ENCODE data around the gene IGSF8.

Gene IGSF8, protein sequence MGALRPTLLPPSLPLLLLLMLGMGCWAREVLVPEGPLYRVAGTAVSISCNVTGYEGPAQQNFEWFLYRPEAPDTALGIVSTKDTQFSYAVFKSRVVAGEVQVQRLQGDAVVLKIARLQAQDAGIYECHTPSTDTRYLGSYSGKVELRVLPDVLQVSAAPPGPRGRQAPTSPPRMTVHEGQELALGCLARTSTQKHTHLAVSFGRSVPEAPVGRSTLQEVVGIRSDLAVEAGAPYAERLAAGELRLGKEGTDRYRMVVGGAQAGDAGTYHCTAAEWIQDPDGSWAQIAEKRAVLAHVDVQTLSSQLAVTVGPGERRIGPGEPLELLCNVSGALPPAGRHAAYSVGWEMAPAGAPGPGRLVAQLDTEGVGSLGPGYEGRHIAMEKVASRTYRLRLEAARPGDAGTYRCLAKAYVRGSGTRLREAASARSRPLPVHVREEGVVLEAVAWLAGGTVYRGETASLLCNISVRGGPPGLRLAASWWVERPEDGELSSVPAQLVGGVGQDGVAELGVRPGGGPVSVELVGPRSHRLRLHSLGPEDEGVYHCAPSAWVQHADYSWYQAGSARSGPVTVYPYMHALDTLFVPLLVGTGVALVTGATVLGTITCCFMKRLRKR

DNA sequence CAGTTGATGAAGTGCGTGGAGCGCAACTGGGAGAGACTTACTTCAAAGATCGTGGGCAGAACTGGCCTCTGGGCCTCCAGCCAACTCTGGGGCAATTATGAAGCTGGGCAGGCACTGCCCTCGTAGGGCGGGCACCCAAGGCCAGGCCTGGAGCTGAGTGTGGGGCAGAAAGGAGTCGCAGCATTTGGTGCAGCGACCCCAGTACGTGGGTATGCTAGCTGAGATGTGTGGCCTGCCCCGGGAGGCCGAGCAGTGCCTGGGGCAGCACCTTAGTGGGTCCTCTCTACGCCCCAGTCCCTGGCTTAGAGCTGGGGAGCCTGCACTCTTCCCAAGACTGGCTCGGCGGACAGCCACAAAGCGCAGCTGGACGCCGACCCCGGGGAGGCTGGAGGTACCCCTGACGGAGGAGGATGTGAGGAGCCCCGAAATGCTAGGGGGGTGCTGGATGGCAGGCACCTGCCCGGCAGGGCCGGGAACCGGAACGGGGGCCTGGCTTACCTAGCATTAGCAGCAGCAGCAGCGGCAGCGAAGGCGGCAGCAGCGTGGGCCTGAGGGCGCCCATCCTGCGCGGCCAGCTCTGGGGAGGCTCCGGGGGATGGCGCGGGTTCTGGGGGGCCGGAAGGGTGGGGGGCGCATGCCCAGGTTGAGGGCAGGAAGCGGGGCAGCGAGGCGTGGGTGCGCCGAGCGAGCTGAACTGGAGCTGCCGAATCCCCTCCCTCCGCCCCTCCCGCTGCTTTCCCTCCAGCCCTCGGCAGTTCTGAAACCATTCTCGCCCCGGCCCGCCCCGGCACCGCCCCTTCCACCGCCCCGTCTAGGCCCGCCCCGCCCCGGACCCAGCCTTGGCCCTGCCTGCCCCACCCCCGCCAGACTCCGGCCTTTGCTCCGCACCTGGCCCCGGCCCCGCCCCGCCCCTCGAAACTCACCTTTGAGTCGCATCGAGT, at the start of gene IGSF8:
Gene IGSF8 (minus strand): TSS at position 709 of the 941 bp plus-strand sequence. CDS start 147 bp downstream, at position 562.
- peak; percentile 97 for DNase-seq

DNA sequence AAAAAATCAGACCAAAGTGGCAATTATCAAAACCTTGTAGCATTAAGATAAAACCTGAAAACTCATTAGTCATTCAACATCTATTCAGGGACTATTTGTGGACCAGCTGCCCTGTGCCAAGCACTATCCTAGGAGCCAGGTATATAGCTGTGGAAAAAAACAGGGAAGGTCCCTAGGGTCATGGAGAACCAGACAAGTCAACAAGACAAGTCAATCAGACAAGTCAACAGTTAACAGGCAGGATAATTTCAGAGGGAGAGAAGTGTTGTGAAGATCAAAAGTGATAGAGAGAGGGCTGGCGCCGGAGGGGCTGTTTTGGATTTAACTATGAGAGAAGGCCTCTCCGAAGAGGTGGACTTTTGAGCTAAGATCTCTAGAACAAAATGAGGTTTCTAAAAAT, 49.7 kb upstream of the IGSF8 start:
- DNase-seq, result no peak

DNA sequence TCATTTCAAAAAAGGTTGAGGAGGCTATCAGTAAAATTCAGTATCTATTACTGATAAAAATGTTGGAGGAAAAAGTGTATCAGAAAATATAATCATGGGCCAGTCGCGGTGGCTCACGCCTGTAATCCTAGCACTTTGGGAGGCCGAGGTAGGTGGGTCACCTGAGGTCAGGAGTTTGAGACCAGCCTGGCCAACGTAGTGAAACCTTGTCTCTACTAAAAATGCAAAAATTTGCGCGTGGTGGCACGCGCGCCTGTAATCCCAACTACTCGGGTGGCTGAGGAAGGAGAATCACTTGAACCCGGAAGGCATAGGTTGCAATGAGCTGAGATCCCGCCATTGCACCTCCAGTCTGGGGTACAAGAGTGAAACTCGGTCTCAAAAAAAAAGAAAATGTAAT, 47.7 kb upstream of the IGSF8 start:
- no peak for DNase-seq

DNA sequence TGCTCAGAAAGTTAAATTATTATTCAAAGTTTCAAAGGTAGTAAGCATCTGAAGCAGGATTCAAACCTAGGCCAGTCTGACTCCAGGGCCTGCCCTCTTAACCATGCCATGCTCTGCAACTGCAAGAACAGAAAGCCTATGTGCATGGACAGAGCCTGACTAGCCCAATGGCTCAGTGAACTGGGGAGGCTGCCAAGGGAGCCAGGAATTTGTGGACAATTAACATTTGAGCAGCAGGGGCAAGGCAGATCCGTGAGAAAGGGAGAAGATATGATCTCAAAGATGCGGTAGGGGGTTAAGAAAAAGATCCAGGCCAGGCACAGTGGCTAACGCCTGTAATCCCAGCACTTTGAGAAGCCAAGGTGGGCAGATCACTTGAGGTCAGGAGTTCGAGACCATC, 46.5 kb upstream of the IGSF8 start:
- DNase-seq, result no peak

DNA sequence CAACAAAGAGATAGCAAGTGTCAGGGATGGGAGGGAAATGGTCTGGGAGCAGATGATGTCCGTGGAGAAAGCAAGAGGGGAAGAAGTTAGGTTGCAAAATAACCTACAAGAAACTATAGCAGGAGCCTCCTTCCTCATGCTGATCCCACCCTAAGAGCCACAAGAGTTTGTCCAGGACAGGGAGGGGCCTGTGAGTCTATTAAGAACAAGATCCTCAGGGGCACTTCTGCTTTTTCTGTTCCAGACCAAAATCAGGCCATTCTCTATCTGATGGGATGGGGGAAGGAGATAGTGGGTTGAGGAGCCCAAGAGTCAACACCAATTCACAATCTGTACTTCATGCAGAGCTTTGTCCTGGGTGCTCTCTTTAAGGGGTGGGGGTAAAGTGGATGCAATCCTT, 45.3 kb upstream of the IGSF8 start:
- no peak for DNase-seq

DNA sequence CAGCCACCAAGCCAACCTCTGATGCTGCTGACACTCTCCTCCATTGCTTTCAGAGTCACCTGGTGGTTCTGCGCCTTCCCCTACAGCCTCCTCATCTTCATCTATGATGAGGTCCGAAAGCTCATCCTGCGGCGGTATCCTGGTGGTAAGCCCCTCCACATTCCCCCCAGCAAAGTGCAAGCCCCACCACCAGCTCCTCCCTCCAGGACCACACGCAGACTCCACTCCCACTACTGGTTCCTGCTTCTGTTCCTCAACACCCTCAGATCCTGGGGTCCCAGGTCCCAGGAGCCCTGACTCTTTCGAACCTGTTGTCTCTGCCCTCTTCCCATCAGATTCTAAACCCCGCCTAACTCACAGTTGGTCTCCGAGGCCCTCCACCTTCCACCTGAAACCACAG, 41.4 kb upstream of the IGSF8 start:
- DNase-seq, result no peak

DNA sequence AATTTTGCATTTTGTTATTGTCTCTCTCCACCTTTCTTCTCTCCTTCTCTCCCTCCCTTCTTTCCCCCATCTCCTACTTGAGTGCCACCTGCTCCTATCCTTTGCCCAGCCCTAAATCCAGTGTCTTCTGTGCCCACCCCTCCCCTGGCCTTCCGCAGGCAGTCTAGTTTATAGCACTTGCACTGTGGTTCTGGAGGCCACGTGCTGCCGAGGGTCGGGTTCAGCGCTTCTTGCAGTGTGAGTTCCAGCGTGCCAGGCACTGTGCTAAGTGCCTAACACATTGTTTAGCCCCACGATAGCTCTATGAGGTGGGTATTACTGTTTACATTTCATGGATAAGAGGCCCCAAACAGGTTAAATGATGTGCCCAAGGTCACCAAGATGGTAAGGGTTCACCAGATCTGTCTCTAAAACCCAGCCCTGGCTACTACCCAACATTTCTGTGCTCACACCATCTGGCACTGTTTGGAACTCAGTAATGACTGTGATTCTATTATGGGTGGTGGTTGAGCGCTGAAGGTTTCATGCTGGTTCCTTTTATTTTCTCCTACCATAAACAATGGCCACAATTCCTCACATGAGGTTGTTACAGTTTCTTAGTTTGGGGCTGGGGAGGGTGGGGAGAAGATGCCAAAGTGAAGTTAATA, 38.9 kb upstream of the IGSF8 start:
- DNase-seq, result peak; percentile 22

DNA sequence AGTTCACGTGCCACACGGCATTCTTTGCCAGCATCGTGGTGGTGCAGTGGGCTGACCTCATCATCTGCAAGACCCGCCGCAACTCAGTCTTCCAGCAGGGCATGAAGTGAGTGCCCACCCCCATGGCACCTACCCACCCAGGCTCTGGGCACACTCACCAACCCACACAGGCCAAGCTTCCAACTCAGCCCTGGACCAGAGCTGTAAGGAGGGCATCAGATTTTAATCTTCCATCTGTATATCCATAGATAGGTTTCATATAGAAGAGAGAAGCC, 38.4 kb upstream of the IGSF8 start:
- no peak for DNase-seq

DNA sequence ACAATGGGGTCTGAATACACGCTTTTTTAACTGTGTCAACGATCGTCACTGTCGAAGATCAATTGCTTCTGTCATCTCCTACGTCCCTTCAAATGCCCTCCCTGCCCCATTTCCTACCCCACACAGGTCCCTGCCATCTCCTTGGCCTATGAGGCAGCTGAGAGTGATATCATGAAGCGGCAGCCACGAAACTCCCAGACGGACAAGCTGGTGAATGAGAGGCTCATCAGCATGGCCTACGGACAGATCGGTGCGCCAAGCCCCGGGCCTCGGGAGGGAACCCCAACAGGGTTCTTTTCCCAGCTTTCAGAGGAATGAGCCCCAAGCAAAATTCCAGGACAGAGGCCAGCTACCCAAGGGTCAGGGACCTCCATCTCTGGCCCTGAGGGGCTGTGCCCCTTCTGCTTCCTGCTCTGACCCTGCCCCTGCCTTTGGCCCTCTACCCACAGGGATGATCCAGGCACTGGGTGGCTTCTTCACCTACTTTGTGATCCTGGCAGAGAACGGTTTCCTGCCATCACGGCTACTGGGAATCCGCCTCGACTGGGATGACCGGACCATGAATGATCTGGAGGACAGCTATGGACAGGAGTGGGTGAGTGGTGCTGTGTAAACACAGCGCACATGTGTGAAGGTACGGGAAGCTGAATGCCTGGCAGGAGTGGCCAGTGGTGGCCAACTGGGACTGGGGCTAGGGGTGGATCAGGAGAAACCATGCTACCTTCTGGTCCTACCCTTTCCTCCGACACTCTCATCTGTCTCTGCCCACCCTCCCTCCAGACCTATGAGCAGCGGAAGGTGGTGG, 37.9 kb upstream of the IGSF8 start:
- DNase-seq, result no peak

DNA sequence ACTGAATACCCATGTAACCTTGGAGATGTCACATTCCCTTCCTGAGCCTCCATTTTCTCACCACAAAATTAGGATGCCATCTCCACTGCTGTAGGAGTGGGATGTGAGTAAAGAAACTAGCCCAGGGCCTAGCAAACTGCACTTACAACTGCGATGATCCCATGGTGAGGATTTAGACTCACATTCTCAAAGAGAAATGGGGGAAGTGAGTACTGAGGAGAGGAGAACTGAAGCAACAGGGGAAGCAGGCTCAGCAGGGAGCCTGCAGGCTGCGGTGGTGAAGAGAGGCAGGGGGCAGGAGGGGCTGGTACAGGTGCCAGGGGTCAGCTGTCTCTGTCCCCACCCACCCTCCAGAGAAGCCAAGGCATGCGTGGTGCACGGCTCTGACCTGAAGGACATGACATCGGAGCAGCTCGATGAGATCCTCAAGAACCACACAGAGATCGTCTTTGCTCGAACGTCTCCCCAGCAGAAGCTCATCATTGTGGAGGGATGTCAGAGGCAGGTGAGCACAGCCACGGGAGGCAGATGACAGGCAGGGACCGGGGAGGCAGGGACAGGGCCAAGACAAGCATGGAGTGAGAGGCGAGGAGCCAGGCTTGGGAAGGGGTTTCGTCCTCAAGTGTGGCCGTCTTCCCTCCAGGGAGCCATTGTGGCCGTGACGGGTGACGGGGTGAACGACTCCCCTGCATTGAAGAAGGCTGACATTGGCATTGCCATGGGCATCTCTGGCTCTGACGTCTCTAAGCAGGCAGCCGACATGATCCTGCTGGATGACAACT, 36.6 kb upstream of the IGSF8 start:
- no peak for DNase-seq

DNA sequence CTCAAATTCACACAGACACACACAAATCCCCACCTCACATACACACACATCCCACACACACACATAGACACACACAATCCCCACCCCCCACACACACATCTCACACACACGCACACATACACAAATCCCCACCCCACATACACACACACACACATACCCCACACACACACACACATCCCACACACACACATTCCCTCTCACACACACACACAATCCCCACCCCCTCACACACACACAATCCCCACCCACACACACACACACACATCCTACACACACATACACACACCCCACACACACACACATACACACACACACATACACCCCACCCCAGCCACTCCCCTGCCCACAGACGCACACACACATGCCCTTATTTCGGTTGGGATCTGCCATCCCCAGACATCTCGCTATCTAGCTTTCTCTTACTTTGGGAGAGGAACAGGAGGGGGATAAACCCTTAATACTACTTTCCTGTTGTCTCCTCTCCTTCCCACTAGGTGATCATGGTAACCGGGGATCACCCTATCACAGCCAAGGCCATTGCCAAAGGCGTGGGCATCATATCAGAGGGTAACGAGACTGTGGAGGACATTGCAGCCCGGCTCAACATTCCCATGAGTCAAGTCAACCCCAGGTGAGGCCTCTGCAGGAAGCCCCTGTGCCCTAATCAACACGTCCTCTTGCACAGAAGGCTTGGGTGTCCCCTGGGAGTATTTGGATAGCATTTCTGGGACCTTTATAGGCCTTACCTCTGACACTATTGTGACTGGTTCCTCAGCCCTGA, 35.8 kb upstream of the IGSF8 start:
- DNase-seq, result no peak

DNA sequence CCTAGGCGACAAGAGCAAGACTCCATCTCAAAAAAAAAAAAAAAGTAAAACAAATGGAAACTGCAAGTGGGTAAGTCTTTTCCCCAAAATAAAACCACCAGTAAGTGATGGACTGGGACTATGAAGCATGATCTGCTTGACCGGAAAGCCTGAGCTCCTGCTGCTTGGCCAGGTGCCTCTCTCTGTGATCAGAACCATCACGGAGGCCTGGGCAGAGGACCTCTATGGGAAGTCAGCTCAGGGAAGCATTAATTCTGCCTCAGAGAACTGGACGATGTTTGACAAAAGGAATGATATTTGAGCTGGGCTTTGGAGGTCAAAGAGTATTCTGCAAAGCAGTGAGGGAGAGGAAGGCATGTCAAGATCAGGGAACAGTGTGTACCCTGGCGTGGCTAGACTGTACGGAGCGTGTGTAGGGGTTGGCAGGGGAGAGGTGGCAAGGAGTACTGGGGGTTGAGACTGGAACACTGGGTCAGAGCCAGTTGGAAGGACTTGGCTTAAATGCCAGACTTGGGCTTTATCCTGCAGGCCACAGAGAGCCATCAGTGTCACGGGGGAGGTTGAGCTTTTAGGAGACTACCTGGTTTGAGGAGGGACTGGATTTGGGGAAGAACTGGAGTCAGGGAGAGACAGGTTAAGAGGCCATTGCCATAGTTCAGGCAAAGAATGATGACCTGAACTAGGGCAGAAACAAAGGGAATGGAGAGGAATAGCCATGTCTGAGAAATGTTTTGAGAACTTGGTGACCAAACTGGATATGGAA, 33.6 kb upstream of the IGSF8 start:
- DNase-seq, result no peak

DNA sequence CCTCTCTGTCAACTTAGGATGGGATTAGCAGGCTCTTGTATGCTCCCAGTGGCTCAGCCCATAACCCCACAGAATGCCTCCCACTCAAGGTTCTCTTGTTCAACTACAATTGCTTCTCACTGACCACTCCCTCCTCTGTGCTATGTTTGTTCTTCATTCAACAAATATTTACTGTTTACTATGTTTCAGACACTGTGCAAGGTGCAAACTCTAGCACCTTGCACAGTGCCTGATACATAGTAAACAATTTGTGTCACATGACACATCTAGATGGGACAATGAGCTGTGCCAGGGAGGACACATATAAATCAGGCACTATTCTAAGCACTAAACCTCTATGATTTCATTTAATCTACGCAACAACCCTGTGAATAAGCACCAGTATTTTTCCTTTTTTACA, 32.5 kb upstream of the IGSF8 start:
- DNase-seq, result no peak

DNA sequence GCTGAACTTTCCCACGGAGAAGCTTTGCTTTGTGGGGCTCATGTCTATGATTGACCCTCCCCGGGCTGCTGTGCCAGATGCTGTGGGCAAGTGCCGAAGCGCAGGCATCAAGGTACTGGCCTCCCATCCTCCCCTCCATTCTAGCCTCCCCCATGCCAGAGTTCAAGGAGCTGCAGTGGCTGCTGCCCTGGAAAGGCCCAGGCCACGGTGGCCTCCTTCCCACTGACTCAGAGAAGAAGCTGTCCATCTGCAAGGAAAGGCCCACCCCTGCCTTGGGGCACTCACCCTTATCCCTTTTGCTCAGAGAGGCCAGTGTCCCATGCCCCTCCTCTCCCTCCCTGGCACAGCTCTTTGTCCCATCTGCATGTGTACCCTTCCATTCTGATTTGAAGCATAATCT, 32.1 kb upstream of the IGSF8 start:
- DNase-seq, result no peak

DNA sequence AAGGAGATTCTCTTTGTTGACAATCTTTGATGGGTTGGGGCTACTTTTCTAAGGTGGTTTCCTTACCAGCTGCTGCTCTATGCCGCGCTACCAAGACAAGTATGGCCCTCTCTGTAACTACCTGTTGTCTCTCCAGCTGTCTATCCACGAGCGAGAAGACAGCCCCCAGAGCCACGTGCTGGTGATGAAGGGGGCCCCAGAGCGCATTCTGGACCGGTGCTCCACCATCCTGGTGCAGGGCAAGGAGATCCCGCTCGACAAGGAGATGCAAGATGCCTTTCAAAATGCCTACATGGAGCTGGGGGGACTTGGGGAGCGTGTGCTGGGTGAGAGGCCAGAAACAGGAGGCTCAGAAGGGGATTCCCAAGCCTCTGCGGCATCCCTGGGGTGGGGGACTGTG, 31.5 kb upstream of the IGSF8 start:
- DNase-seq, result no peak

DNA sequence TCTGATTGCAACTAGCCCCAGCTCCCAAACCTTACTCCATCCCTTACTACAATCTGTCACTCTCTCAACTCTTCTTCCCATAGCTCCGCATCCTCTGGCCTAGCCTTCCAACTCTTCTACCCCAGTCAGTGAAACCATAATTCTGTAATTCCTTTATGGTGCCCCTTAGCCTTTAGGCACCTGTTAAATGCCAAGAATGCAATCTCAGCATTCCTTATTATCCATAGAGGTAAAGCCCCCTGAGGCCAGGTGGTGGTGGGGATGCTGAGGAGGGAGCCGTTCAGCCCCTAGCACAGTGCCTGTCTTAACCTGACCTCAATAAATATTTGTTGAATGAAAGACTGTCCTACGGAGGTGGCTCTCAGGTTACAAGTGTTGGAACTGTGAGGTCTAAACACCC, 31.1 kb upstream of the IGSF8 start:
- no peak for DNase-seq

DNA sequence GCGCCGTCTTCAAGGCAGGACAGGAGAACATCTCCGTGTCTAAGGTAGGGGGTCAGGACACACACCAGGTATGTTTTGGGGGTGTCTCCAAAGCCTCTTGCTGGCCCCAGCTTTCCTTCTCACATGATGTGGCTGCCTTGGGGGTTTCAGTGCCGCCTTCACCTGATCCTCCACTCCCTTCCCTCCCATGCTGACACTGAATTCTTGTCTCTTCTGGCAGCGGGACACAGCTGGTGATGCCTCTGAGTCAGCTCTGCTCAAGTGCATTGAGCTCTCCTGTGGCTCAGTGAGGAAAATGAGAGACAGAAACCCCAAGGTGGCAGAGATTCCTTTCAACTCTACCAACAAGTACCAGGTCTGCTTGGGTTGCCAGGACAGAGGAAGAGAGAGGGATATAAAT, 30.6 kb upstream of the IGSF8 start:
- DNase-seq, result no peak

DNA sequence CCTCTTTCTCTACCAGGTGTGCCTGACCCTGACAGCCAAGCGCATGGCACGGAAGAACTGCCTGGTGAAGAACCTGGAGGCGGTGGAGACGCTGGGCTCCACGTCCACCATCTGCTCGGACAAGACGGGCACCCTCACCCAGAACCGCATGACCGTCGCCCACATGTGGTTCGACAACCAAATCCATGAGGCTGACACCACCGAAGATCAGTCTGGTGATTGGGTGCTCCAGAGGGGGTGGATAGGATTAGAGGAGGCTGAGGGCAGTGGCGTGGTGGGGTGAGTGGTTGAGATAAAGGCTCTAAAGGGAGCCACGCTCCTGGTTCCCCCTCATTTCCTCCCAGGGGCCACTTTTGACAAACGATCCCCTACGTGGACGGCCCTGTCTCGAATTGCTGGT, 30.2 kb upstream of the IGSF8 start:
- no peak for DNase-seq

DNA sequence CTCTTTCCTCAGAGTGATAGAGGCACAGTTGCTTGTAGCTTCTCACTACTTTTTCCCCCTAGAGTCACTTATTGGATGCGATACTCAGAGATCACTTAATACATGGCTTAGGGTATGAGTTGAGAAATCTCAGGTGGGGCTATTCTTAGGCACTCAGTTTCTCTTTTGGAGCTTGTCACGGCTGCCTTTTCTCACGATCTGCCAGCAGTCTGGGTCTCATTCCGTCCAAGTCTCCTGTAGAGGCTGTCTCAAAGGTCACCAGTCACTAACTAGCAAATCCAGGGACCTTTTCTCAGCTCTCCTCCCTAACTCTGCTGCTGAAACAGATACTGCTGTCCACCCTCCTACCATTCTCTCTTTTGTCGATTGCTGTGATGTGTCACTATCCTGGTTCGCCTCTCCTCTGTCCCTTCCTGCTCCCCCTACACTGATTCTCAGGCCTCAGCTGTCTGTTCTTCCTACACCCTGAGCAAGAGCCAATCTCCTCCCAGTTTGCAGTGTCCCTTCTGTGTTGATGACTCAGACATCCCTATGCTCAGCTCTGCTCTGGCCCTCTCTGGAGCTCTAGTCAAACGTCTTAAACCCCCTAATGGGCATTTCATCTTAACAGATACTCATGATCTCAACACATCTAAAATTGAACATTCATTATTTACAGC, 29.6 kb upstream of the IGSF8 start:
- DNase-seq, result no peak

DNA sequence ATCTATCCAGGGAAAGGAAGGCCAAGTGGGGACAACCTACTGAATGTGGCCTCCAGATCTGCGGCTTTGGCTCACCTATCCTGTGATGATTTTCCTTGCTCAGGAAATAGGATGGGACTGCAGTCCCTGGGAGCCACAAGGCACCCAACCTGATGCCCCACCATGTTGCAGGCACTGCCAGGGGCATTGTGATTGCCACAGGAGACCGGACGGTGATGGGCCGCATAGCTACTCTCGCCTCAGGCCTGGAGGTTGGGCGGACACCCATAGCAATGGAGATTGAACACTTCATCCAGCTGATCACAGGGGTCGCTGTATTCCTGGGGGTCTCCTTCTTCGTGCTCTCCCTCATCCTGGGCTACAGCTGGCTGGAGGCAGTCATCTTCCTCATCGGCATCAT, 29.0 kb upstream of the IGSF8 start:
- DNase-seq, result no peak
